Keratinocyte (primary cell): ENCODE results near the gene TMEM237. TPM values are rescaled to one million over a fixed set of nuclear protein-coding genes. Genes with fewer than 3 reads are reported as not detected.

ENCODE experiments used
- DNase-seq: peaks from one replicate; pipeline ENCODE4 v3.0.0-alpha.2; 2011; ENCODE audit warnings: low read depth, missing footprints, low spot score
- FAIRE-seq: peaks from 2 replicates; lab custom pipeline; 2011; peaks lifted over from hg19 to GRCh38; lab: Jason Lieb, UNC
- H2AFZ ChIP-seq: 2 replicates; pipeline ENCODE4 v1.6.0; 2012; ENCODE audit warnings: low read length, control low read depth, inconsistent platforms; ENCODE audit not compliant: control insufficient read depth
- H3K27ac ChIP-seq: 2 replicates; pipeline ENCODE4 v1.5.1; 2011; ENCODE audit warnings: low read length; ENCODE audit not compliant: control insufficient read depth, insufficient read depth
- H3K27me3 ChIP-seq: 3 replicates; pipeline ENCODE4 v1.6.0; 2011; ENCODE audit warnings: low read length; ENCODE audit not compliant: control insufficient read depth, insufficient read depth; ENCODE audit errors: extremely low read depth
- H3K36me3 ChIP-seq, 2 experiments: 2 replicates in 1 of 2; 3 replicates in 1 of 2; pipeline ENCODE4 v1.5.1; 2011; ENCODE audit warnings: low read length in 2 of 2, mild to moderate bottlenecking in 1 of 2; ENCODE audit not compliant: control insufficient read depth in 2 of 2, insufficient read depth in 2 of 2; ENCODE audit errors: extremely low read depth in 1 of 2
- H3K4me1 ChIP-seq: 3 replicates; pipeline ENCODE4 v1.5.1; 2011; ENCODE audit warnings: low read length; ENCODE audit not compliant: control insufficient read depth, insufficient read depth; ENCODE audit errors: extremely low read depth
- H3K4me2 ChIP-seq: 3 replicates; pipeline ENCODE4 v1.6.0; 2011; ENCODE audit warnings: low read depth, low read length; ENCODE audit not compliant: control insufficient read depth, insufficient read depth; ENCODE audit errors: extremely low read depth
- H3K4me3 ChIP-seq, 3 experiments: fragments of 200-600 bp in 1 of 3; sonication (generic) in 1 of 3; 2 replicates in 2 of 3; 3 replicates in 1 of 3; pipeline ENCODE4 v1.5.1; 2011 to 2016; ENCODE audit warnings: low read length in 3 of 3, mild to moderate bottlenecking in 3 of 3, control low read depth in 2 of 3, inconsistent platforms in 1 of 3, low read depth in 1 of 3, mixed read lengths in 1 of 3, mixed run types in 1 of 3, moderate library complexity in 1 of 3; ENCODE audit not compliant: control insufficient read depth in 2 of 3, insufficient read depth in 2 of 3; ENCODE audit errors: extremely low read depth in 1 of 3
- H3K79me2 ChIP-seq: 2 replicates; pipeline ENCODE4 v1.6.0; 2012; ENCODE audit warnings: low read length; ENCODE audit not compliant: control insufficient read depth, insufficient read depth
- H3K9ac ChIP-seq: 3 replicates; pipeline ENCODE4 v1.6.0; 2011; ENCODE audit warnings: low read length; ENCODE audit not compliant: control insufficient read depth, insufficient read depth; ENCODE audit errors: extremely low read depth
- H3K9me1 ChIP-seq: 3 replicates; pipeline ENCODE4 v1.6.0; 2011; ENCODE audit warnings: low read length; ENCODE audit not compliant: control insufficient read depth, insufficient read depth; ENCODE audit errors: extremely low read depth
- H3K9me3 ChIP-seq: 2 replicates; pipeline ENCODE4 v1.5.1; 2012; ENCODE audit warnings: low read depth, low read length; ENCODE audit not compliant: control insufficient read depth
- H4K20me1 ChIP-seq: 3 replicates; pipeline ENCODE4 v1.6.0; 2011; ENCODE audit warnings: low read length; ENCODE audit not compliant: control insufficient read depth, insufficient read depth; ENCODE audit errors: extremely low read depth
- CTCF ChIP-seq, 3 experiments: IDR thresholded peaks in 1 of 3; conservative IDR thresholded peaks in 1 of 3; optimal IDR thresholded peaks in 1 of 3; 2 replicates in 2 of 3; 3 replicates in 1 of 3; pipeline versions ENCODE3 to v1.5.1; 2011; ENCODE audit warnings: low read length in 3 of 3, mild to moderate bottlenecking in 3 of 3, moderate library complexity in 2 of 3, control low read depth in 1 of 3, inconsistent platforms in 1 of 3; ENCODE audit not compliant: insufficient read depth in 2 of 3; ENCODE audit errors: extremely low read depth in 1 of 3
- EZH2 ChIP-seq: IDR thresholded peaks from one replicate; pipeline ENCODE4 v1.6.1; 2012; ENCODE audit warnings: inconsistent platforms, mild to moderate bottlenecking, low read length, moderate library complexity
- dilution Hi-C: fragments of 300-500 bp; cut with MboI; formaldehyde crosslinking; loops from one replicate; pipeline ENCODE4 v1.7.0; 2020; ENCODE audit warnings: low sequenced_read_pairs; ENCODE audit not compliant: extremely low pct_ligation_motif_present
- polyA plus RNA-seq, 5 experiments: library from polyadenylated mRNA; depleted of rRNA in 3 of 5; stranded (reverse) in 3 of 5; stranded (forward) in 1 of 5; unstranded in 1 of 5; fragments of >200 nt; gene quantifications; 1 replicate in 1 of 5; 2 replicates in 3 of 5; 3 replicates in 1 of 5; pipeline versions ENCODE4 v1.2.1 to v1.2.3, GENCODE V29; 2011 to 2012; ENCODE audit warnings: missing spikeins in 2 of 5, low read depth in 1 of 5, low replicate concordance in 1 of 5

Gene TMEM237
- polyA plus RNA-seq, 1 donor (not counting 4 experiments of a cell fraction or from before 2014, with no cell fraction given): 49.6 TPM

- no peak for FAIRE-seq
These were observed 35.7 kb downstream of the TMEM237 start for GRCh38 chr2:201607568-201607967.

GRCh38 chr2:201600906-201601305, 42.4 kb downstream of the TMEM237 start:
- dilution Hi-C loops: no loop called here

More at GRCh38 chr2:201607568-201607967, 35.7 kb downstream of the TMEM237 start:
- Histone ChIP-seq H3K9ac (no peak overlapping the region), H2AFZ (no peak overlapping the region), H3K79me2 (no peaks in the 10 kb centered on the region), H4K20me1 (no peaks in the 10 kb centered on the region), H3K36me3 (no peaks in the 10 kb centered on the region), H3K9me3 (no peaks in the 10 kb centered on the region), H3K4me2 (no peak overlapping the region), H3K4me3 (no peak overlapping the region), H3K27me3 (no peaks in the 10 kb centered on the region), H3K4me1 (no peaks in the 10 kb centered on the region), H3K9me1 (no peaks in the 10 kb centered on the region), H3K27ac (no peak overlapping the region)
- no peak for DNase-seq
- TF ChIP-seq EZH2: no peak
- TF ChIP-seq CTCF (optimal IDR thresholded peaks at IDR 0.05 in 1 of 3, IDR thresholded peaks at IDR 0.05 in 1 of 3, conservative IDR thresholded peaks at IDR 0.05 in 1 of 3; ENCODE audit: extremely low read depth in 1 of 3, insufficient read depth in 2 of 3, low read length in 3 of 3): no peak
- dilution Hi-C loops: no loop called here

More at GRCh38 chr2:201600906-201601305, 42.4 kb downstream of the TMEM237 start:
- Histone ChIP-seq H3K9ac (no peak overlapping the region), H2AFZ (no peak overlapping the region), H3K27ac (no peak overlapping the region), H3K4me3 (no peak overlapping the region), H3K9me1 (no peaks in the 10 kb centered on the region), H4K20me1 (no peaks in the 10 kb centered on the region), H3K9me3 (no peaks in the 10 kb centered on the region), H3K4me2 (no peak overlapping the region), H3K36me3 (no peaks in the 10 kb centered on the region), H3K79me2 (no peaks in the 10 kb centered on the region), H3K27me3 (no peaks in the 10 kb centered on the region), H3K4me1 (no peaks in the 10 kb centered on the region)
- no peak for TF ChIP-seq CTCF (optimal IDR thresholded peaks at IDR 0.05 in 1 of 3, IDR thresholded peaks at IDR 0.05 in 1 of 3, conservative IDR thresholded peaks at IDR 0.05 in 1 of 3; ENCODE audit: extremely low read depth in 1 of 3, insufficient read depth in 2 of 3, low read length in 3 of 3)
- TF ChIP-seq EZH2: no peak
- DNase-seq (no peak), FAIRE-seq (no peak)
